GM21737 (cell line): ENCODE results near the gene DOCK6.
"Not testable (repeated sequence)": the region's sequence is repeated elsewhere in the genome, so short reads cannot be mapped to it uniquely, and the experiment has no call there.

Source experiments
- ATAC-seq: cut with Tn5 transposase; IDR thresholded peaks from one replicate; pipeline ENCODE4 v1.9.1; 2021; ENCODE audit warnings: mild to moderate bottlenecking, moderate library complexity; ENCODE audit not compliant: unreplicated experiment

DOCK6 gene

GRCh38 chr19:11199517-11199916 lies 62.8 kb downstream of the DOCK6 start:
- no peak for ATAC-seq

- ATAC-seq = no peak
These were observed 63.4 kb downstream of the DOCK6 start for GRCh38 chr19:11198769-11199424.

GRCh38 chr19:11198175-11198534 lies 64.2 kb downstream of the DOCK6 start:
- no peak for ATAC-seq

GRCh38 chr19:11197291-11198174 lies 64.8 kb downstream of the DOCK6 start, which contains the start of gene KANK2:
KANK2 (minus strand) TSS chr19:11197545; CDS start chr19:11194511, 3,034 bp downstream.
- peak; percentile 66 for ATAC-seq

GRCh38 chr19:11196406-11197287 lies 65.7 kb downstream of the DOCK6 start:
- no peak for ATAC-seq

GRCh38 chr19:11195681-11196080 lies 66.6 kb downstream of the DOCK6 start:
- ATAC-seq = no peak

- no peak for ATAC-seq
These were observed 67.4 kb downstream of the DOCK6 start for GRCh38 chr19:11194656-11195558.

- ATAC-seq = no peak
These were observed 68.2 kb downstream of the DOCK6 start for GRCh38 chr19:11194173-11194572.

- no peak for ATAC-seq
These were observed 69.1 kb downstream of the DOCK6 start for GRCh38 chr19:11192957-11193939.

GRCh38 chr19:11191934-11192333 lies 70.4 kb downstream of the DOCK6 start:
- no peak for ATAC-seq

- ATAC-seq = no peak
These were observed 71.0 kb downstream of the DOCK6 start for GRCh38 chr19:11191273-11191755.

- ATAC-seq = no peak
These were observed 71.8 kb downstream of the DOCK6 start for GRCh38 chr19:11190501-11190900.

GRCh38 chr19:11187441-11187840 lies 74.9 kb downstream of the DOCK6 start:
- ATAC-seq = no peak

GRCh38 chr19:11182994-11183393 lies 79.3 kb downstream of the DOCK6 start:
- ATAC-seq = no peak

- no peak for ATAC-seq
These were observed 80.8 kb downstream of the DOCK6 start for GRCh38 chr19:11181488-11181887.

GRCh38 chr19:11180975-11181374 lies 81.3 kb downstream of the DOCK6 start:
- ATAC-seq = not testable (repeated sequence)

GRCh38 chr19:11180346-11180745 lies 82.0 kb downstream of the DOCK6 start:
- ATAC-seq = no peak

- no peak for ATAC-seq
These were observed 82.5 kb downstream of the DOCK6 start for GRCh38 chr19:11179716-11180297.

GRCh38 chr19:11179145-11179465 lies 83.2 kb downstream of the DOCK6 start:
- ATAC-seq = not testable (repeated sequence)
